ENCODE measurements around the gene CDK16.

CDK16 gene

GRCh38 chrX:47234583-47234982, 16.1 kb downstream of the CDK16 start:
- Histone ChIP-seq H3K9me3 (ENCODE audit: control insufficient read depth in 2 of 2, low read length in 2 of 2) (no peaks in the 10 kb centered on the region), H3K4me3 (ENCODE audit: low read length in 2 of 2) (peak overlapping the region in 1 of 2 donors; percentile 78), H3K27me3 (ENCODE audit: control insufficient read depth in 2 of 2, insufficient read depth in 2 of 2, low read length in 2 of 2) (peaks cover 2 to 5% of the 10 kb centered on the region in 2 donors), H3K9ac (ENCODE audit: low read depth in 1 of 2, low read length in 2 of 2) (no peak overlapping the region), H3K36me3 (ENCODE audit: control insufficient read depth in 2 of 2, insufficient read depth in 2 of 2, low read length in 2 of 2) (no peaks in the 10 kb centered on the region), H3K27ac (ENCODE audit: low read depth in 2 of 2, low read length in 2 of 2) (no peak overlapping the region), H3K4me1 (ENCODE audit: control insufficient read depth in 2 of 2, insufficient read depth in 2 of 2, low read length in 2 of 2) (peaks cover 0 to 4% of the 10 kb centered on the region in 2 donors)

- H3K27ac ChIP-seq (ENCODE audit: low read depth in 2 of 2, low read length in 2 of 2): peak overlapping the region in 1 of 2 donors; percentile 6
- H3K4me3 ChIP-seq (ENCODE audit: low read length in 2 of 2): no peak overlapping the region
- H3K4me1 ChIP-seq (ENCODE audit: control insufficient read depth in 2 of 2, insufficient read depth in 2 of 2, low read length in 2 of 2): peaks cover 0 to 4% of the 10 kb centered on the region in 2 donors
- H3K36me3 ChIP-seq (ENCODE audit: control insufficient read depth in 2 of 2, insufficient read depth in 2 of 2, low read length in 2 of 2): peaks cover 2 to 9% of the 10 kb centered on the region in 2 donors
- peaks cover 3 to 7% of the 10 kb centered on the region in 2 donors for H3K27me3 ChIP-seq (ENCODE audit: control insufficient read depth in 2 of 2, insufficient read depth in 2 of 2, low read length in 2 of 2)
- H3K9me3 ChIP-seq (ENCODE audit: control insufficient read depth in 2 of 2, low read length in 2 of 2): no peaks in the 10 kb centered on the region
- H3K9ac ChIP-seq (ENCODE audit: low read depth in 1 of 2, low read length in 2 of 2): no peak overlapping the region
Observed at GRCh38 chrX:47235691-47236103, 17.2 kb downstream of the CDK16 start.

- no peak overlapping the region for H3K4me3 ChIP-seq (ENCODE audit: low read length in 2 of 2)
- H3K9me3 ChIP-seq (ENCODE audit: control insufficient read depth in 2 of 2, low read length in 2 of 2): no peaks in the 10 kb centered on the region
- H3K9ac ChIP-seq (ENCODE audit: low read depth in 1 of 2, low read length in 2 of 2): no peak overlapping the region
- H3K27ac ChIP-seq (ENCODE audit: low read depth in 2 of 2, low read length in 2 of 2): no peak overlapping the region
- peaks cover 3 to 9% of the 10 kb centered on the region in 2 donors for H3K27me3 ChIP-seq (ENCODE audit: control insufficient read depth in 2 of 2, insufficient read depth in 2 of 2, low read length in 2 of 2)
- H3K4me1 ChIP-seq (ENCODE audit: control insufficient read depth in 2 of 2, insufficient read depth in 2 of 2, low read length in 2 of 2): no peaks in the 10 kb centered on the region
- H3K36me3 ChIP-seq (ENCODE audit: control insufficient read depth in 2 of 2, insufficient read depth in 2 of 2, low read length in 2 of 2): peaks cover 15 to 24% of the 10 kb centered on the region in 2 donors
Observed at GRCh38 chrX:47239199-47239598, 20.7 kb downstream of the CDK16 start.

- Histone ChIP-seq H3K27ac (ENCODE audit: low read depth in 2 of 2, low read length in 2 of 2) (no peak overlapping the region), H3K9me3 (ENCODE audit: control insufficient read depth in 2 of 2, low read length in 2 of 2) (no peaks in the 10 kb centered on the region), H3K27me3 (ENCODE audit: control insufficient read depth in 2 of 2, insufficient read depth in 2 of 2, low read length in 2 of 2) (peaks cover 3 to 9% of the 10 kb centered on the region in 2 donors), H3K9ac (ENCODE audit: low read depth in 1 of 2, low read length in 2 of 2) (no peak overlapping the region), H3K4me1 (ENCODE audit: control insufficient read depth in 2 of 2, insufficient read depth in 2 of 2, low read length in 2 of 2) (no peaks in the 10 kb centered on the region), H3K4me3 (ENCODE audit: low read length in 2 of 2) (no peak overlapping the region), H3K36me3 (ENCODE audit: control insufficient read depth in 2 of 2, insufficient read depth in 2 of 2, low read length in 2 of 2) (peaks cover 19 to 32% of the 10 kb centered on the region in 2 donors)
Observed at GRCh38 chrX:47239898-47240545, 21.5 kb downstream of the CDK16 start.

- no peaks in the 10 kb centered on the region for H3K4me1 ChIP-seq (ENCODE audit: control insufficient read depth in 2 of 2, insufficient read depth in 2 of 2, low read length in 2 of 2)
- no peak overlapping the region for H3K9ac ChIP-seq (ENCODE audit: low read depth in 1 of 2, low read length in 2 of 2)
- H3K36me3 ChIP-seq (ENCODE audit: control insufficient read depth in 2 of 2, insufficient read depth in 2 of 2, low read length in 2 of 2): peaks cover 19 to 35% of the 10 kb centered on the region in 2 donors
- no peak overlapping the region for H3K27ac ChIP-seq (ENCODE audit: low read depth in 2 of 2, low read length in 2 of 2)
- H3K27me3 ChIP-seq (ENCODE audit: control insufficient read depth in 2 of 2, insufficient read depth in 2 of 2, low read length in 2 of 2): peaks cover 3 to 9% of the 10 kb centered on the region in 2 donors
- no peaks in the 10 kb centered on the region for H3K9me3 ChIP-seq (ENCODE audit: control insufficient read depth in 2 of 2, low read length in 2 of 2)
- no peak overlapping the region for H3K4me3 ChIP-seq (ENCODE audit: low read length in 2 of 2)
Observed at GRCh38 chrX:47240619-47241018, 22.1 kb downstream of the CDK16 start.

- Histone ChIP-seq H3K9ac (ENCODE audit: low read depth in 1 of 2, low read length in 2 of 2) (no peak overlapping the region), H3K4me1 (ENCODE audit: control insufficient read depth in 2 of 2, insufficient read depth in 2 of 2, low read length in 2 of 2) (no peaks in the 10 kb centered on the region), H3K36me3 (ENCODE audit: control insufficient read depth in 2 of 2, insufficient read depth in 2 of 2, low read length in 2 of 2) (peaks cover 19 to 35% of the 10 kb centered on the region in 2 donors), H3K27me3 (ENCODE audit: control insufficient read depth in 2 of 2, insufficient read depth in 2 of 2, low read length in 2 of 2) (peaks cover 3 to 9% of the 10 kb centered on the region in 2 donors), H3K4me3 (ENCODE audit: low read length in 2 of 2) (no peak overlapping the region), H3K9me3 (ENCODE audit: control insufficient read depth in 2 of 2, low read length in 2 of 2) (no peaks in the 10 kb centered on the region), H3K27ac (ENCODE audit: low read depth in 2 of 2, low read length in 2 of 2) (no peak overlapping the region)
Observed at GRCh38 chrX:47241201-47242011, 22.9 kb downstream of the CDK16 start.

GRCh38 chrX:47242321-47242720, 23.8 kb downstream of the CDK16 start:
- no peak overlapping the region for H3K27ac ChIP-seq (ENCODE audit: low read depth in 2 of 2, low read length in 2 of 2)
- no peak overlapping the region for H3K9ac ChIP-seq (ENCODE audit: low read depth in 1 of 2, low read length in 2 of 2)
- peaks cover 3 to 6% of the 10 kb centered on the region in 2 donors for H3K27me3 ChIP-seq (ENCODE audit: control insufficient read depth in 2 of 2, insufficient read depth in 2 of 2, low read length in 2 of 2)
- H3K36me3 ChIP-seq (ENCODE audit: control insufficient read depth in 2 of 2, insufficient read depth in 2 of 2, low read length in 2 of 2): peaks cover 19 to 37% of the 10 kb centered on the region in 2 donors
- no peak overlapping the region for H3K4me3 ChIP-seq (ENCODE audit: low read length in 2 of 2)
- no peaks in the 10 kb centered on the region for H3K9me3 ChIP-seq (ENCODE audit: control insufficient read depth in 2 of 2, low read length in 2 of 2)
- no peaks in the 10 kb centered on the region for H3K4me1 ChIP-seq (ENCODE audit: control insufficient read depth in 2 of 2, insufficient read depth in 2 of 2, low read length in 2 of 2)

GRCh38 chrX:47243351-47243750, 24.9 kb downstream of the CDK16 start:
- H3K9ac ChIP-seq (ENCODE audit: low read depth in 1 of 2, low read length in 2 of 2): no peak overlapping the region
- H3K36me3 ChIP-seq (ENCODE audit: control insufficient read depth in 2 of 2, insufficient read depth in 2 of 2, low read length in 2 of 2): peaks cover 19 to 37% of the 10 kb centered on the region in 2 donors
- H3K27ac ChIP-seq (ENCODE audit: low read depth in 2 of 2, low read length in 2 of 2): no peak overlapping the region
- H3K4me3 ChIP-seq (ENCODE audit: low read length in 2 of 2): no peak overlapping the region
- peaks cover 3 to 6% of the 10 kb centered on the region in 2 donors for H3K27me3 ChIP-seq (ENCODE audit: control insufficient read depth in 2 of 2, insufficient read depth in 2 of 2, low read length in 2 of 2)
- H3K4me1 ChIP-seq (ENCODE audit: control insufficient read depth in 2 of 2, insufficient read depth in 2 of 2, low read length in 2 of 2): no peaks in the 10 kb centered on the region
- H3K9me3 ChIP-seq (ENCODE audit: control insufficient read depth in 2 of 2, low read length in 2 of 2): no peaks in the 10 kb centered on the region

GRCh38 chrX:47244676-47245075, 26.2 kb downstream of the CDK16 start:
- H3K27me3 ChIP-seq (ENCODE audit: control insufficient read depth in 2 of 2, insufficient read depth in 2 of 2, low read length in 2 of 2): peaks cover 2 to 6% of the 10 kb centered on the region in 2 donors
- no peaks in the 10 kb centered on the region for H3K9me3 ChIP-seq (ENCODE audit: control insufficient read depth in 2 of 2, low read length in 2 of 2)
- no peak overlapping the region for H3K27ac ChIP-seq (ENCODE audit: low read depth in 2 of 2, low read length in 2 of 2)
- H3K36me3 ChIP-seq (ENCODE audit: control insufficient read depth in 2 of 2, insufficient read depth in 2 of 2, low read length in 2 of 2): peaks cover 19 to 37% of the 10 kb centered on the region in 2 donors
- H3K9ac ChIP-seq (ENCODE audit: low read depth in 1 of 2, low read length in 2 of 2): no peak overlapping the region
- H3K4me3 ChIP-seq (ENCODE audit: low read length in 2 of 2): no peak overlapping the region
- no peaks in the 10 kb centered on the region for H3K4me1 ChIP-seq (ENCODE audit: control insufficient read depth in 2 of 2, insufficient read depth in 2 of 2, low read length in 2 of 2)

GRCh38 chrX:47245156-47245555, 26.7 kb downstream of the CDK16 start:
- H3K9me3 ChIP-seq (ENCODE audit: control insufficient read depth in 2 of 2, low read length in 2 of 2): no peaks in the 10 kb centered on the region
- H3K4me1 ChIP-seq (ENCODE audit: control insufficient read depth in 2 of 2, insufficient read depth in 2 of 2, low read length in 2 of 2): no peaks in the 10 kb centered on the region
- H3K36me3 ChIP-seq (ENCODE audit: control insufficient read depth in 2 of 2, insufficient read depth in 2 of 2, low read length in 2 of 2): peaks cover 19 to 32% of the 10 kb centered on the region in 2 donors
- H3K9ac ChIP-seq (ENCODE audit: low read depth in 1 of 2, low read length in 2 of 2): no peak overlapping the region
- peaks cover 0 to 6% of the 10 kb centered on the region in 2 donors for H3K27me3 ChIP-seq (ENCODE audit: control insufficient read depth in 2 of 2, insufficient read depth in 2 of 2, low read length in 2 of 2)
- H3K4me3 ChIP-seq (ENCODE audit: low read length in 2 of 2): no peak overlapping the region
- H3K27ac ChIP-seq (ENCODE audit: low read depth in 2 of 2, low read length in 2 of 2): no peak overlapping the region
